ENCODE results near the gene CDIP1. TPM values are rescaled to one million over a fixed set of nuclear protein-coding genes. Genes with fewer than 3 reads are reported as not detected.
A peak's percentile ranks its signal among the peaks of the same experiment; 100 is the strongest.

The CDIP1 gene
- total and polyA plus RNA-seq, 9 of the 15 experiments (the other 6 are each of a cell fraction or from before 2014, with no cell fraction given) = 0.29 TPM; not detected in 8

DNA sequence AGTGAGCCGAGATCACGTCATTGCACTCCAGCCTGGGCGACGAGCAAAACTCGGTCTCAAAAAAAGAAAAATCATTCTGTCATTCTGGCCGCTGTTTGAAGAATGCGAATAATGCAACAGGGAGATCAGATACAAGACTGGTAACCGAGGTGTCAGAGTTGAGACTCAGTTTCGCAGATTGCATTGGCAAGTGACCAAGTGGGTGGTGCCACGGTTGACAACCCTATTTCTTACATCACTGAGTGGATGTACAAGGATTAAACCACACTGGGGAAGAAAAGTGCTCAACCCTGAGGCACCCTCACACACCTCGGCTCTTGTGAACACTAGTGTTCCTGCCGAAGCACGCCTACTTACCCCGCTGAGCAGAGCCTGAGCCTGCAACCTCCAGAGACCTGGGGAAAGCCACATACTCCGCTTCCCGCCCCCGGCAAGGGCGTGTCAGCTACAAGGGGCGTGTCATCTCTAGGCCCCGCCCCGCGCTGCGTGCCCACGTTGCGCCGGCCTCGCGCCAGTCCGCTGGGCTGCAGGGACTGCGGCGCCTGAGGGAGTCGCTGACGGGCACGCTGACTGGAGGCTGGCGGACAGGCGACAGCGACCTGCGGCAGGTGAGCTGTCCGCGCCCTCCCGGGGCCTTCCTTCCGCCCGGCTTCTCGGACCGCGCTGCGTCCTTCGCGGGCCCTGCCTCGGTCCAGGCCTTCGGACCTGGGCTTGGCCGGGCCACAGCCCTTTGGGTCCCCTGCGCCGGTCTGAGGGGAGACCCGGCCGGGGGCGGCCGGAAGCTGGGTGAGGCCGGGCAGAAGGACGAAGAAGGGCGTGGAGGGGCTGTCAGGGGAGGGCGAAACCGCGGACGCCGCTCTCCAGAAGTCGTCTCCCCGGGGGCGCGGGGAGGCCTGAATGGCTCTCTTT is 62.4 kb downstream of the CDIP1 start, which contains the start of gene HMOX2 (continued):
- no peak for TF ChIP-seq MYBL2 (IDR thresholded peaks at IDR 0.05; ENCODE audit: low read depth)
- no peak for TF ChIP-seq MYBL2 (CRISPR knock-in tag; IDR thresholded peaks at IDR 0.05; ENCODE audit: borderline replicate concordance)
- peak in 1 of 2 experiments; percentile 82; a peak in 2 of 4 replicates for TF ChIP-seq NONO (IDR thresholded peaks at IDR 0.05; ENCODE audit: low read depth in 2 of 2, low read length in 1 of 2)
- TF ChIP-seq ZNF217 (CRISPR knock-in tag; IDR thresholded peaks at IDR 0.05) = no peak
- peak; percentile 55 for TF ChIP-seq GABPA (tag; conservative IDR thresholded peaks at IDR 0.05; ENCODE audit: low read depth)
- TF ChIP-seq NBN (IDR thresholded peaks at IDR 0.05; ENCODE audit: low read depth) = 0 out of 2 replicates have a peak, but pooled peaks have one; percentile 41
- TF ChIP-seq RBM39 (optimal IDR thresholded peaks at IDR 0.05; ENCODE audit: low read depth, low read length) = no peak
- TF ChIP-seq, protein P1, sequence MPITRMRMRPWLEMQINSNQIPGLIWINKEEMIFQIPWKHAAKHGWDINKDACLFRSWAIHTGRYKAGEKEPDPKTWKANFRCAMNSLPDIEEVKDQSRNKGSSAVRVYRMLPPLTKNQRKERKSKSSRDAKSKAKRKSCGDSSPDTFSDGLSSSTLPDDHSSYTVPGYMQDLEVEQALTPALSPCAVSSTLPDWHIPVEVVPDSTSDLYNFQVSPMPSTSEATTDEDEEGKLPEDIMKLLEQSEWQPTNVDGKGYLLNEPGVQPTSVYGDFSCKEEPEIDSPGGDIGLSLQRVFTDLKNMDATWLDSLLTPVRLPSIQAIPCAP (CRISPR knock-in tag; IDR thresholded peaks at IDR 0.05; ENCODE audit: borderline replicate concordance) = no peak
- TF ChIP-seq HOXB6 (CRISPR knock-in tag; IDR thresholded peaks at IDR 0.05; ENCODE audit: borderline replicate concordance) = no peak
- no peak for TF ChIP-seq CBX1 (IDR thresholded peaks at IDR 0.05; ENCODE audit: low read depth)
- TF ChIP-seq, protein P2, sequence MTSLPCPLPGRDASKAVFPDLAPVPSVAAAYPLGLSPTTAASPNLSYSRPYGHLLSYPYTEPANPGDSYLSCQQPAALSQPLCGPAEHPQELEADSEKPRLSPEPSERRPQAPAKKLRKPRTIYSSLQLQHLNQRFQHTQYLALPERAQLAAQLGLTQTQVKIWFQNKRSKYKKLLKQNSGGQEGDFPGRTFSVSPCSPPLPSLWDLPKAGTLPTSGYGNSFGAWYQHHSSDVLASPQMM (CRISPR knock-in tag; IDR thresholded peaks at IDR 0.05) = no peak
- TF ChIP-seq, protein P3, sequence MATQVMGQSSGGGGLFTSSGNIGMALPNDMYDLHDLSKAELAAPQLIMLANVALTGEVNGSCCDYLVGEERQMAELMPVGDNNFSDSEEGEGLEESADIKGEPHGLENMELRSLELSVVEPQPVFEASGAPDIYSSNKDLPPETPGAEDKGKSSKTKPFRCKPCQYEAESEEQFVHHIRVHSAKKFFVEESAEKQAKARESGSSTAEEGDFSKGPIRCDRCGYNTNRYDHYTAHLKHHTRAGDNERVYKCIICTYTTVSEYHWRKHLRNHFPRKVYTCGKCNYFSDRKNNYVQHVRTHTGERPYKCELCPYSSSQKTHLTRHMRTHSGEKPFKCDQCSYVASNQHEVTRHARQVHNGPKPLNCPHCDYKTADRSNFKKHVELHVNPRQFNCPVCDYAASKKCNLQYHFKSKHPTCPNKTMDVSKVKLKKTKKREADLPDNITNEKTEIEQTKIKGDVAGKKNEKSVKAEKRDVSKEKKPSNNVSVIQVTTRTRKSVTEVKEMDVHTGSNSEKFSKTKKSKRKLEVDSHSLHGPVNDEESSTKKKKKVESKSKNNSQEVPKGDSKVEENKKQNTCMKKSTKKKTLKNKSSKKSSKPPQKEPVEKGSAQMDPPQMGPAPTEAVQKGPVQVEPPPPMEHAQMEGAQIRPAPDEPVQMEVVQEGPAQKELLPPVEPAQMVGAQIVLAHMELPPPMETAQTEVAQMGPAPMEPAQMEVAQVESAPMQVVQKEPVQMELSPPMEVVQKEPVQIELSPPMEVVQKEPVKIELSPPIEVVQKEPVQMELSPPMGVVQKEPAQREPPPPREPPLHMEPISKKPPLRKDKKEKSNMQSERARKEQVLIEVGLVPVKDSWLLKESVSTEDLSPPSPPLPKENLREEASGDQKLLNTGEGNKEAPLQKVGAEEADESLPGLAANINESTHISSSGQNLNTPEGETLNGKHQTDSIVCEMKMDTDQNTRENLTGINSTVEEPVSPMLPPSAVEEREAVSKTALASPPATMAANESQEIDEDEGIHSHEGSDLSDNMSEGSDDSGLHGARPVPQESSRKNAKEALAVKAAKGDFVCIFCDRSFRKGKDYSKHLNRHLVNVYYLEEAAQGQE (IDR thresholded peaks at IDR 0.05; ENCODE audit: borderline replicate concordance) = peak; percentile 34
- TF ChIP-seq, protein P3 (CRISPR knock-in tag; IDR thresholded peaks at IDR 0.05; ENCODE audit: low read depth) = 0 out of 2 replicates have a peak, but pooled peaks have one; percentile 37
- TF ChIP-seq HEY1 (CRISPR knock-in tag; IDR thresholded peaks at IDR 0.05; ENCODE audit: borderline replicate concordance) = no peak
